ENCODE measurements around the gene YTHDC1. TPM values are rescaled to one million over a fixed set of nuclear protein-coding genes. Genes with fewer than 3 reads are reported as not detected.

YTHDC1 gene

DNA sequence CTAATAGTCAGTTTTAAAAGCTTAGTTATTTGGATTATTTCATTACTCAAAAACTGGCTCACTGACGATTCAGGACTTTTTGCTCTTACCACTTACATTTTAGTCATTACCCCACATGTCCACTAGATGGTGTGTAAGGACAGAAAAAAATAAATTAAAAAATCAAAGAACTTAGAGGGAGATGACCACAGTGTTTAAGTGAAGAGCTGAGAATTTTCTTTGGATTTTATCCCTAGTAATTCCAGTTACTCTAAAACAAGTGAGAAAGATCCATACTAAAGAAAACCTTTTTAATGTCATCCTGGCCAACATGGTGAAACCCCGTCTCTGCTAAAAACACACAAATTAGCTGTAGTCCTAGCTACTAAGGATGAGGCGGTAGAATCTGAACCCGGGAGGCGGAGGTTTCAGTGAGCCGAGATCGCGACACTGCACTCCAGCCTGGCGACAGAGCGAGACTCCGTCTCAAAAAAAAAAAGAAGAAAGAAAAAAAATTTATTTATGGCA is 78.0 kb downstream of the YTHDC1 start:
- H3K9me3 ChIP-seq (replicated peaks in 1 of 2; ENCODE audit: control insufficient read depth in 2 of 2, insufficient read depth in 1 of 2, low read depth in 1 of 2, low read length in 2 of 2), result peaks cover 0 to 3% of the 10 kb centered on the region in 2 donors
- H2BK120ac ChIP-seq (ENCODE audit: low read depth, low read length), result no peak overlapping the region
- no peak overlapping the region for H2BK12ac ChIP-seq (ENCODE audit: low read length)
- no peaks in the 10 kb centered on the region for H3K27me3 ChIP-seq (ENCODE audit: control insufficient read depth in 3 of 3, insufficient read depth in 3 of 3, low read depth in 1 of 3, low read length in 3 of 3)
- no peak overlapping the region for H2AK5ac ChIP-seq (ENCODE audit: low read depth, low read length)
- no peak overlapping the region for H3K18ac ChIP-seq (ENCODE audit: low read length)
- H3K4me1 ChIP-seq (ENCODE audit: control insufficient read depth in 2 of 2, insufficient read depth in 1 of 2, low read depth in 1 of 2, low read length in 2 of 2), result peaks cover 2 to 10% of the 10 kb centered on the region in 2 donors
- H3K4me2 ChIP-seq (ENCODE audit: insufficient read depth, low read length, poor library complexity, severe bottlenecking), result peak overlapping the region; percentile 18
- H3K79me1 ChIP-seq (ENCODE audit: low read depth, low read length), result no peaks in the 10 kb centered on the region
- H3K23ac ChIP-seq (ENCODE audit: low read depth, low read length, poor library complexity), result no peak overlapping the region
- DNase-seq (ENCODE audit: low spot score), result peak; percentile 49
- no peak overlapping the region for H4K91ac ChIP-seq (ENCODE audit: low read depth, low read length, poor library complexity)
- no peak overlapping the region for H2AFZ ChIP-seq (ENCODE audit: low read length)
- WGBS, 2 donors (ENCODE audit: extremely low coverage in 2 of 2, insufficient read length in 2 of 2, insufficient replicate concordance in 1 of 2), result no CpG with 5 or more reads among the region's 11 CpGs
- H2BK5ac ChIP-seq (ENCODE audit: low read length), result no peak overlapping the region
- no peak overlapping the region for H2BK15ac ChIP-seq (ENCODE audit: low read length)
- H4K8ac ChIP-seq (ENCODE audit: low read depth, low read length), result no peak overlapping the region
- no peak overlapping the region for H3K27ac ChIP-seq (replicated peaks; ENCODE audit: low read length)
- H3K4me3 ChIP-seq (ENCODE audit: low read length in 2 of 2), result no peak overlapping the region
- no peak overlapping the region for H3K14ac ChIP-seq (ENCODE audit: low read length)
- H3K9ac ChIP-seq (ENCODE audit: low read depth, low read length, poor library complexity), result no peak overlapping the region
- H3K4ac ChIP-seq (ENCODE audit: low read length), result no peak overlapping the region
- no peaks in the 10 kb centered on the region for H3K36me3 ChIP-seq (replicated peaks in 1 of 2; ENCODE audit: control insufficient read depth in 2 of 2, insufficient read depth in 2 of 2, low read length in 2 of 2)

DNA sequence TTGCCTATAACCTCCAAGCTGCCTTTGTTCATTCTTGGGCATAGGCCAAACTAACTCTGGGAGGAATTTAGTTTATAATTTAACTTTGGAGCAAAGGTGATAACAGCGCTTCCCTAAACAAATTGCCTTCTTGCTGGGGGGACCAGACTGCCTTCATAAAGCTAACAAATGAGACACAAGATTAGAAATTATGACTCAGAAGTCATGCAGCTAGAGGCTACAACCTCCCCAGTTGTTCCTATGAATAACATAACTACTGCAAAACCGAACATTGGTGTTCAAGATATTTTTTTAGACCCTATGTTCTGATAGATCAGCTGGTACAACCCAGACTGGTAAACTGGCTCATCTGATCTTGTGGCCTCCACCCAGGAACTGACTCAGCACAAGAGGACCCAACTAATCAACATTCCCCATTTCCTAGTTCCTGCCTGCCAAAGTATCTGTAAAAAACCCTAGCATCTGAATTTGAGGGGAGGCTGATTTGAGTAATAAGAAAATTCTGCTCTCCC is 82.4 kb downstream of the YTHDC1 start:
- Histone ChIP-seq H3K79me1 (ENCODE audit: low read depth, low read length) (no peaks in the 10 kb centered on the region), H4K8ac (ENCODE audit: low read depth, low read length) (no peak overlapping the region), H3K4me1 (ENCODE audit: control insufficient read depth in 2 of 2, insufficient read depth in 1 of 2, low read depth in 1 of 2, low read length in 2 of 2) (peaks cover 2 to 3% of the 10 kb centered on the region in 2 donors), H3K18ac (ENCODE audit: low read length) (no peak overlapping the region), H2BK5ac (ENCODE audit: low read length) (no peak overlapping the region), H3K27me3 (ENCODE audit: control insufficient read depth in 3 of 3, insufficient read depth in 3 of 3, low read depth in 1 of 3, low read length in 3 of 3) (no peaks in the 10 kb centered on the region), H4K91ac (ENCODE audit: low read depth, low read length, poor library complexity) (no peak overlapping the region), H3K4me2 (ENCODE audit: insufficient read depth, low read length, poor library complexity, severe bottlenecking) (no peak overlapping the region), H3K23ac (ENCODE audit: low read depth, low read length, poor library complexity) (no peak overlapping the region), H2BK120ac (ENCODE audit: low read depth, low read length) (no peak overlapping the region), H3K9me3 (replicated peaks in 1 of 2; ENCODE audit: control insufficient read depth in 2 of 2, insufficient read depth in 1 of 2, low read depth in 1 of 2, low read length in 2 of 2) (peaks cover 0 to 3% of the 10 kb centered on the region in 2 donors), H2BK12ac (ENCODE audit: low read length) (no peak overlapping the region), H2AK5ac (ENCODE audit: low read depth, low read length) (no peak overlapping the region), H2AFZ (ENCODE audit: low read length) (no peak overlapping the region), H3K4ac (ENCODE audit: low read length) (no peak overlapping the region), H3K9ac (ENCODE audit: low read depth, low read length, poor library complexity) (no peak overlapping the region), H2BK15ac (ENCODE audit: low read length) (no peak overlapping the region), H3K4me3 (ENCODE audit: low read length in 2 of 2) (no peak overlapping the region), H3K36me3 (replicated peaks in 1 of 2; ENCODE audit: control insufficient read depth in 2 of 2, insufficient read depth in 2 of 2, low read length in 2 of 2) (no peaks in the 10 kb centered on the region), H3K14ac (ENCODE audit: low read length) (no peak overlapping the region), H3K27ac (replicated peaks; ENCODE audit: low read length) (no peak overlapping the region)
- no CpG with 5 or more reads among the region's 2 CpGs for WGBS, 2 donors (ENCODE audit: extremely low coverage in 2 of 2, insufficient read length in 2 of 2, insufficient replicate concordance in 1 of 2)
- DNase-seq (ENCODE audit: low spot score), result no peak

- Histone ChIP-seq H3K9me3 (replicated peaks in 1 of 2; ENCODE audit: control insufficient read depth in 2 of 2, insufficient read depth in 1 of 2, low read depth in 1 of 2, low read length in 2 of 2) (no peaks in the 10 kb centered on the region), H3K4me3 (ENCODE audit: low read length in 2 of 2) (no peak overlapping the region), H2AFZ (ENCODE audit: low read length) (no peak overlapping the region), H3K4me2 (ENCODE audit: insufficient read depth, low read length, poor library complexity, severe bottlenecking) (no peak overlapping the region), H2BK12ac (ENCODE audit: low read length) (no peak overlapping the region), H3K4ac (ENCODE audit: low read length) (no peak overlapping the region), H4K91ac (ENCODE audit: low read depth, low read length, poor library complexity) (no peak overlapping the region), H3K9ac (ENCODE audit: low read depth, low read length, poor library complexity) (no peak overlapping the region), H3K36me3 (replicated peaks in 1 of 2; ENCODE audit: control insufficient read depth in 2 of 2, insufficient read depth in 2 of 2, low read length in 2 of 2) (no peaks in the 10 kb centered on the region), H4K8ac (ENCODE audit: low read depth, low read length) (no peak overlapping the region), H3K18ac (ENCODE audit: low read length) (no peak overlapping the region), H2BK15ac (ENCODE audit: low read length) (no peak overlapping the region), H2BK120ac (ENCODE audit: low read depth, low read length) (no peak overlapping the region), H2BK5ac (ENCODE audit: low read length) (no peak overlapping the region), H3K79me1 (ENCODE audit: low read depth, low read length) (no peaks in the 10 kb centered on the region), H3K27me3 (ENCODE audit: control insufficient read depth in 3 of 3, insufficient read depth in 3 of 3, low read depth in 1 of 3, low read length in 3 of 3) (no peaks in the 10 kb centered on the region), H3K4me1 (ENCODE audit: control insufficient read depth in 2 of 2, insufficient read depth in 1 of 2, low read depth in 1 of 2, low read length in 2 of 2) (no peaks in the 10 kb centered on the region), H3K27ac (replicated peaks; ENCODE audit: low read length) (no peak overlapping the region), H3K23ac (ENCODE audit: low read depth, low read length, poor library complexity) (no peak overlapping the region), H2AK5ac (ENCODE audit: low read depth, low read length) (no peak overlapping the region), H3K14ac (ENCODE audit: low read length) (no peak overlapping the region)
- no peak for DNase-seq (ENCODE audit: low spot score)
- no CpG with 5 or more reads among the region's 3 CpGs for WGBS, 2 donors (ENCODE audit: extremely low coverage in 2 of 2, insufficient read length in 2 of 2, insufficient replicate concordance in 1 of 2)
Measured at GRCh38 chr4:68264875-68265565, 84.9 kb downstream of the YTHDC1 start.

Small RNA genes lying within 50 kb of the gene (small RNA-seq; reads per million reads assigned to genes)
- gene MT2P1 (ENCODE audit: insufficient read depth), result not detected
